GM21390 (cell line): ENCODE results near the gene DRD2.
"Not testable (repeated sequence)": the region's sequence is repeated elsewhere in the genome, so short reads cannot be mapped to it uniquely, and the experiment has no call there.

ENCODE experiments used
- ATAC-seq: cut with Tn5 transposase; IDR thresholded peaks from one replicate; pipeline ENCODE4 v1.9.1; 2021; ENCODE audit not compliant: unreplicated experiment

DRD2 gene

GRCh38 chr11:113475160-113475761, at the start of gene DRD2:
TSS of gene DRD2 (minus strand) at chr11:113475398. CDS start at chr11:113424651, 50,747 bp downstream.
- ATAC-seq = no peak

- not testable (repeated sequence) for ATAC-seq
These were observed 48.7 kb upstream of the DRD2 start for GRCh38 chr11:113523906-113524305.

GRCh38 chr11:113521737-113522517, 46.7 kb upstream of the DRD2 start:
- ATAC-seq = no peak

GRCh38 chr11:113519989-113520613, 44.9 kb upstream of the DRD2 start:
- ATAC-seq = no peak

GRCh38 chr11:113518716-113519495, 43.7 kb upstream of the DRD2 start:
- ATAC-seq = no peak

- ATAC-seq = no peak
These were observed 42.2 kb upstream of the DRD2 start for GRCh38 chr11:113517361-113517760.

GRCh38 chr11:113514856-113515255, 39.7 kb upstream of the DRD2 start:
- ATAC-seq = no peak

- no peak for ATAC-seq
These were observed 32.1 kb upstream of the DRD2 start for GRCh38 chr11:113507341-113507740.

GRCh38 chr11:113506893-113507292, 31.7 kb upstream of the DRD2 start:
- ATAC-seq = no peak

GRCh38 chr11:113506461-113506860, 31.3 kb upstream of the DRD2 start:
- ATAC-seq = no peak

GRCh38 chr11:113505541-113506375, 30.6 kb upstream of the DRD2 start:
- ATAC-seq = no peak

- no peak for ATAC-seq
These were observed 29.8 kb upstream of the DRD2 start for GRCh38 chr11:113505046-113505445.

- ATAC-seq = no peak
These were observed 29.4 kb upstream of the DRD2 start for GRCh38 chr11:113504586-113504985.

GRCh38 chr11:113504071-113504470, 28.9 kb upstream of the DRD2 start:
- no peak for ATAC-seq

GRCh38 chr11:113497066-113497910, 22.1 kb upstream of the DRD2 start:
- ATAC-seq = no peak

- ATAC-seq = no peak
These were observed 20.9 kb upstream of the DRD2 start for GRCh38 chr11:113496026-113496651.

GRCh38 chr11:113494021-113494420, 18.8 kb upstream of the DRD2 start:
- no peak for ATAC-seq

GRCh38 chr11:113493206-113493605, 18.0 kb upstream of the DRD2 start:
- no peak for ATAC-seq

- no peak for ATAC-seq
These were observed 13.7 kb upstream of the DRD2 start for GRCh38 chr11:113488931-113489351.
